ENCODE measurements around the gene TSEN2.
A peak's percentile ranks its signal among the peaks of the same experiment; 100 is the strongest.

Gene TSEN2

DNA sequence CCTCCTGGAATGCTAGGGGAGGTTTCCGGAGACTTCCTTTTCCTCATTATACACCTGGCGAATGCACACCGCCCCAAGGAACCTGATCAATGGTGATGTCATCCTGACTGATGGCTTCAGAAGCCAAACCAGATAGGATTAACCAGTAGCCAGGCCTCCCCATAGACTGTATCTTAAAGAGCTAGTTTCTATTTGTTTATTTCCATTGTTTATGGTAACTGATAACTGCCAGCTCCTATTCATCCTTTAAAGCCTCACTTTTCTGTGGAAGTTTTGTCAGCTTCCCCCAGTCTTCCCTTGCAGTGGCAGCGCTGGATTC, 61.2 kb downstream of the TSEN2 start, which contains the start of gene MKRN2OS:
TSS of gene MKRN2OS (minus strand) at position 27 of the 319 bp plus-strand sequence. CDS start 35 bp downstream, outside the sequence.
- no peak within 1 kb of the TSS for H3K4me3 ChIP-seq (ENCODE audit: low read depth, low read length)

DNA sequence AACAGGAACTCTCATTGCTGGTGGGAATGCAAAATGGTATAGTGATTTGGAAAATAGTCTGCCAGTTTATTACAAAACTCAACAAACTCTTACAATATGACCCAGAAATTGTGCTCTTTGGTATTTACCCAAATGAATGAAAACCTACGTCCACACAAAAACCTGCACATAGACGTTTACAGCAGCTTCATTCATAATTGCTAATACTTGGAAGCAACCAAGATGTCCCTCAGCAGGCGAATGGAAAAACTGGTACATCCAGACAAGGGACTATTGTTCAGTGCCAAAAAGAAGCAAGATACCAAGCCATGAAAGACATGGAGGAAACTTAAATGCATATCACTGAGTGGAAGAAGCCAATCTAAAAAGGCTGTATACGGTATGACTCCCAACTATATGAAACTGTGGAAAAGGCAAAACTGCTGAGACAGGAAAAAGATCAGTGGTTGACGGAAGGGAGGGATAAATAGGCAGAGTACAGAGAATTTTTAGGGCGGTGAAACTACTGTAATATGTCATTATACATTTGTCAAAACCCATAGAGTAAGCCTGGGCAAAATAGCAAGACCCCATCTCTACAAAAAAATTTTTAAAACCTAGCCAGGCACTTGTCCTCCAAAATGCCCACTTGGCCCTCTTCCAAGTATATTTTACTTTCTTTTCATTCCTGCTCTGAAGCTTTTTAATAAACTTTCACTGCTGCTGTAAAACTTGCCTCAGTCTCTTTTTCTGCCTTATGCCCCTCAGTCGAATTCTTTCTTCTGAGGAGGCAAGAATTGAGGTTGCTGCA, 65.9 kb downstream of the TSEN2 start:
- no peak overlapping the region for H3K4me3 ChIP-seq (ENCODE audit: low read depth, low read length)

DNA sequence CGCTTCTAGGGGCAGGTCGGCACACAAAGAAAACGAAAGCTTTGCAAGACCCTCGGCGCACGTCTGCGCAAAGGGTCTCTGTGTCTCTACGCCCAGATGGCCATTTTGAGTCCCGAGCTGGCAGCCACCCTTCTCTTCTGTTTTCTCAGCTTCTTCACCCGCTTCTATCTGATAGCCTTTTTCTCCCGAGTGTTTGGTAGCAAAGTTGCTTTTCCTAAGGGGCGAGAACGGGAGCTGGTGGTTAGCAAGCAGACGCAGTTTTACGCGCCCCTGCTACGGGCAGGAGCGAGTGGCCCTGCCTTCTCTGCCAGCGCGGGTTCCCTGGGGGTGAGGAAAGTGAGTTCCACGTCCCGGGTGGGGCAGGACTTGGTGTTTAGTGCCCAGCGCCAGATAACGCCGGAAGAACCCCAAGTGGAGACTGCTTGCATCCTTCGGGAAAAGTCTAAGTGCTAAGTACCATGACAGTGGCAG, 69.7 kb downstream of the TSEN2 start:
- peak overlapping the region; percentile 40 for H3K4me3 ChIP-seq (ENCODE audit: low read depth, low read length)

DNA sequence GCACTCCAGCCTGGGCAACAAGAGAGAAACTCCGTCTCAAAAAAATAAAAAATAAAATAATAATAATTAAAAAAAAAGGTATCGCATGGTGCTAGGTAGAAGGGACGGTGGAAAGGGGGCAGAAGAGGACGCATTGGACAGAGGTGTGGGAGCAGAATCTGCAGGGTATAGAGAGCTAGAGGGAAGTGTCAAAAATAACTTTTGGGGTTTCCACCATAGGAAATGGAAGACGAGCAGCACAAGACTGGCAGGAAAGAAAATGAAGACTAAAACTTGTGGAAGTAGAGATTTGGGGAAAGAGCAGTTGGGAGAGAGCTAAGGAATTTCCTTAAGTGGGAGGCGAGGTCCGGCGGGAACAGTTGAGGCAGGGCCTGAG, 72.0 kb downstream of the TSEN2 start:
- peak overlapping the region; percentile 79 for H3K4me3 ChIP-seq (ENCODE audit: low read depth, low read length)

DNA sequence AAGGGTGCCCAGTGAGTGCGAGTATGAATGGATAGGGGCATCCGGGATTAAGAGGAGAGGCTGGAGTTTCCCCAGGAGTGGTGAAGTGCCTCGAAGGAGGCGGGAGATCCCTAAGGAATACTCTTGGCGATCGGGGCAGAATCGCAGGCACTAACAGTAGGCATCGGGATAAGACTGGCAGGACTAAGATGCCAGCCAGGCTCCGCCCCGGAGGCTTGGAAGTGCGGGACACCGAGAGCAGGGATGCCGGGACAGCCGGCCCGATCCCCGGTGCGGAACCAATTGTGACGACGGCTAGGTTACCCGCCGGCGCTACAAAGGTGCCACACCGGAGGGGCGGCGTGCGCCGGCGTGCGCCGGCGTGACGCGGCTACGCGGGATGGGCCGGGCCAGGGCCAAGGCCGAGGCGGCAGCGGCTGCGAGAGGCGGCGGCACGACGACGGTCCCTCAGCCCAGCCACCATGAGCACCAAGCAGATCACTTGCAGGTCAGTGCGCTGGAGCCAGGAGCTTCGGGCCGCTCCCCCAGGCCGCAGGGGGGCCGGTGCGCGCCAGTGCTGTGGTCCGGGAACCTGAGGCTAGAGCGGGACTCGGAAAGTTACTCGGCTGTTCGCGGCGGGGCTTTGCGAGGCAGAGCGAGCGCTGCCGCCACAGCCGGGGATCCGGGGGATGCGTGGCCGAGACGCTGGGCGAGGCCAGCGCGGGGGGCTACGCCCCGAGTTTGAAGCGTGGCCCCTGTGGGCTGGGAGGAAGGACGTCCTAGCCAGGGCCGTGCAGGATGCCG, 72.6 kb downstream of the TSEN2 start, which contains the start of gene MKRN2:
TSS of gene MKRN2 (plus strand) at position 398 of the 783 bp plus-strand sequence. CDS start at position 462, 64 bp downstream.
- H3K4me3 ChIP-seq (ENCODE audit: low read depth, low read length) = peak within 1 kb of the TSS; percentile 79

DNA sequence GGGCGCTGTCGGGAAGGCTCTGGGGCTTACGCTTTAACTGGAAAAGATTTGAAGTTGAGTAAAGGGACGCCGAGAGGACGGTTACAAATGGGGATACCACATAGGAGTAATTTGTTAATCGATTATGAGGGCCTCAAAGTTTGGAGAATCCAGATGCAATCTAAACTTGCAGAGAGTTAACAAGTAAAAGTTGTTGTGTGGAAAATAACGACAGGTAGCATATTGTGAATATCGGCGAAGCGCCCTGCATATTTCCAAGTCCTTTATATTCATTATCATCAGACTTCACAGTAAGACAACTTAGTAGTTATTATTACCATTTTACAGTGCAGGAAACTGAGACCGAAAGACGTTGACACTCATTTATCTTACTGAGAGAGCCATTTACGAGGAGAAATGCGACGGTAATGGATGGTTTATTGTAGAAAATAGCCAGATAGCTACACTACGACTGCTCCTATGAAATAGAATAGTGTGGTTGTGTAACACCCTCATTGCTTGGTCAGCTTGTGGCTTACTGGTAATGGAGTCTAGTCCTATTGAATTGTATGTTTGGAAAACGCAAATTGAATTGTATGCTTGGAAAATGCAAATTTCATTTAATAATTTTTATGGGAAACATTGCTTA, 73.3 kb downstream of the TSEN2 start:
- H3K4me3 ChIP-seq (ENCODE audit: low read depth, low read length) = peak overlapping the region; percentile 79

DNA sequence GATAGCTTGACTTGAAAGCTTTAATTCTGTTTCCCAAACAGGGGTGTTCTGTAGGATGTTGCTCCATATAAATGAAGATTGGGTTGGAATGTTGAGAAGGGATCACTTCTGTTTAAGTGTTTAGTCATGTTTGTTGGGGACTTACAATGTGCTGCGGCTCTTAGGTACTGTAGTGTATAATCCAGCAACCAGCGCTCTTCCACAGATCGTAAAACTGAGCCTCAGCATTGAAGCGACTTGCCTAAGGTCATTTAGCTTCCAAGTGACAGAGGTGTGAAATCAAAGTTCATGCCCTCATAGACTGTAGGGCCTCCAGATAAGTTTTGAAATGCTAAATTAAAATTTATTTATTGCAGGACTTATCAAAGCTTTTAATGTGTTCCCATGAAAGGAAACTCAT, 74.4 kb downstream of the TSEN2 start:
- no peak overlapping the region for H3K4me3 ChIP-seq (ENCODE audit: low read depth, low read length)

DNA sequence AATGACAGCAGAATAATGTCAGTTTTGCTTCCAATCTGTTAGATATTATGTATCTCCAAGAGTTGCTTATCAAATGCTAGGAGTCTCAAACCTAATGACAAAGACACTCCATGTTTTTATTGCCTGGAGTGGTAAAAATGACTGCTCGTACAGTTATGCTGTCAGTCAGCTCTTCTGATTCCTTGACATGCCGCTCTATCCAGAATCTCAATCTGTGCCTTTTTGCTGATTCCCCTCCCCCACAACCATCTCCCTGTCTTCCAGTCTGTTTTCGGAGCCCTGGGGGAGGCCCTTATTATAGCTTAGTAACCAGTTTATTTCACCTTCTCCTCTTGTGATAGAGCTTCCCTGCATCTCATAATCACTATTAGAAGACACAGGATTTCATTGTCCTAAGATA, 75.2 kb downstream of the TSEN2 start:
- no peak overlapping the region for H3K4me3 ChIP-seq (ENCODE audit: low read depth, low read length)

DNA sequence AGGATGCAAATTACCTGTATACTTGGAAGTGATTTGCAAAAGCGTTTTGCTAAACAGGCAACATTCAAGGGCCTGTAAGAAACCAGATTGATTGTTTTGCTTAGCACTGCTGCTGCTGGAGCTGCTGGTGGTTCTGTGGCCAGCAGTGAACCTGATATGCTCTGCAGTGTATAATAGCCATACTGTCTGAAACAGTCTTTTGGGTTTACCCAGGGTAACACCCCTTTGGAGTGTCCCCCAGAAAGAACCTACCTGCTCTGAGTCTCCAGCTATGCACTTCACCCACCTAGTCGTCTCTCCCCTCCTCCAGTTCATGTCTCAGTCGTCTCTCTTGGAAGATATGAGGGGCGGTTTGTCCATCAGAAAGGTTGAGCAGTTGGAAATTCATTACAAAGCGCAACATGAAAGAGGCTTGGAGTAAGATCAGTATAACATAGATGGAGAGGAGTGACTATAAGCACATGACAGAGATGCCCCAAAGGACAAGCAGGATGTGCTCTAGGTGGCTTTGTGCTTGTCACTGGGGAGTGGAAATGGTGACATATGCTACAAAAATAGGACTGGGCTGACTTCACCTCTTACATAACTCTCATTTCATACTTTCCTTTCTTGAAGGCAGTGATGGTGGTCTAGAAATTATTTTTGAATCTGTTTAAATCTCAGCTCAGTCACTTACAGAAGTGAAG, 76.4 kb downstream of the TSEN2 start:
- no peak overlapping the region for H3K4me3 ChIP-seq (ENCODE audit: low read depth, low read length)

DNA sequence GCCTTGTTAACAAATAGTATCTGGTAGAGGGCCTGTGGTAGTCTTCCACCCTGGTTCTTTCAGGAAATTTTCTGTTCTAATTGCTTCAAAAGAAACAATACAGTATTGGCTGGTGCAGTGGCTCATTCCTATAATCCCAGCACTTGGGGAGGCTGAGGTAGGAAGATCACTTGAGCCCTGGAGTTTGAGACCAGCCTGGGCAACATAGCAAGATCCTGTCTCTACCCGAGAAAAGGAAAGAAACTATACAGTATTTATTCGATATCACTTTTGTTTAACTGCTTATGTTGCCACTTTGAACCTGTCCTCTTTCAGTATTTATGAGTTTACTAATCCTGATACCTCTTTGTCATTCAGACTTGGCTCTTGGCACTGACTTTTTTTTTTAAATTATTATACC, 77.1 kb downstream of the TSEN2 start:
- H3K4me3 ChIP-seq (ENCODE audit: low read depth, low read length) = no peak overlapping the region

DNA sequence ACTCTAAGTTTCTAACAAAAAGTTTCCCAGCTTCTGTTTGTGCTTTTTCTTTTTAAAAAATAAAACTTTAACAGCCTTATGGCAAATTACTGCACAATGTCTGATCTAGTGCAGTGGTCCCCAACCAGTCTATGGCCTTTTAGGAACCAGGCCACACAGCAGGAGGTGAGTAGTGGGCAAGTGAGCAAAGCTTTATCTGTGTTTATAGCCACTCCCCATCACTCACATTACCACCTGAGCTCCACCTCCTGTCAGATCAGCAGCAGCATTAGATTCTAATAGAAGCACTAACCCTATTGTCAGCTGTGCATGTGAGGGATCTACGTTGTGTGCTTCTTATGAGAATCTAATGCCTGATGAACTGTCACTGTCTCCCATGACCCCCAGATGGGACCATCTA, 78.2 kb downstream of the TSEN2 start:
- H3K4me3 ChIP-seq (ENCODE audit: low read depth, low read length) = no peak overlapping the region

DNA sequence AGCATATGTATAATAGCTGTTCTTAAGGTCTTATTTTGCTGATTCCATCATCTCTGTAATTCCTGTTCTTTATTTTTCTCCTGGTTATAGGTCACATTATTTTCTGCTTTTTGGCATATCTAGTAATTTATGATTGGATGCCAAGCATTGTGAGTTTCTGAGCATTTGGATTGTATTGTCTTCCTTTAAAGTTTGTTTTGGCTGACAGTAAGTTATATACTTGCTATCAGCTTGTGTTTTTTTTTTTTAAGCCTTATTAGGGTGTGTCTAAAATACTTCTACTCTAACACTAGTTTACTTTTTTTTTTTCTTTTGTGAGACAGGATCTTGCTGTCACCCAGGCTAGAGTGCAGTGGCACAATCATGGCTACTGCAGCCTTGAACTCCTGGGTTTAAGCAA, 82.7 kb downstream of the TSEN2 start:
- no peak overlapping the region for H3K4me3 ChIP-seq (ENCODE audit: low read depth, low read length)

DNA sequence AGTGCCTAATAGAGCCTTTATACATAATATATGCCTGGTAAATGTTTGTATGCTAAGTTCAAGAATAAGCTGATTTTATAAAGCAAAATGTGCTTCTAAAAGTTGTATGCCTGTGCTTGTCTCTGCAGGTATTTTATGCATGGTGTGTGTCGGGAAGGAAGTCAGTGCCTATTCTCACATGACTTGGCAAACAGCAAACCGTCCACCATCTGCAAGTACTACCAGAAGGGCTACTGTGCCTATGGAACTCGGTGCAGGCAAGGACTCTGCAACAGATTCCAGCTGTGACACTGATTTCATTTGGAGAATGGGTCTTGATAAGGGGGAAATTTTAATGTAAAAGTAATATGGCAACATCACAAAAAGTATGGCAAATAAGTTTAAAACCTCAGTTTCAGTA, 84.5 kb downstream of the TSEN2 start:
- H3K4me3 ChIP-seq (ENCODE audit: low read depth, low read length) = no peak overlapping the region

DNA sequence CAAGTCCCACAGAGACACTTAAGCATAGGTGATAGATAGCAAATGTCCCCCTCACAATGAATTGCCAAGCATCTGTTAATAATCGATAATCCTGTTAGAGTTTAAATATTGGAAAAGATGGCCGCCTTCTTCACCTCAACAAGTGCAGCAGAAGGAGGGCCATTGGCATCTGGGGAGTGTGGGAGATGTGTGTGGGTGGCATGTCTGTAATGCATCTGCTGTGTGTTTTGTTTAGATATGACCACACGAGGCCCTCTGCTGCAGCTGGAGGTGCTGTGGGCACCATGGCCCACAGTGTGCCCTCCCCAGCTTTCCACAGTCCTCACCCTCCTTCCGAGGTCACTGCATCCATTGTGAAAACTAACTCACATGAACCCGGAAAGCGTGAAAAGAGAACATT, 85.6 kb downstream of the TSEN2 start:
- H3K4me3 ChIP-seq (ENCODE audit: low read depth, low read length) = no peak overlapping the region

DNA sequence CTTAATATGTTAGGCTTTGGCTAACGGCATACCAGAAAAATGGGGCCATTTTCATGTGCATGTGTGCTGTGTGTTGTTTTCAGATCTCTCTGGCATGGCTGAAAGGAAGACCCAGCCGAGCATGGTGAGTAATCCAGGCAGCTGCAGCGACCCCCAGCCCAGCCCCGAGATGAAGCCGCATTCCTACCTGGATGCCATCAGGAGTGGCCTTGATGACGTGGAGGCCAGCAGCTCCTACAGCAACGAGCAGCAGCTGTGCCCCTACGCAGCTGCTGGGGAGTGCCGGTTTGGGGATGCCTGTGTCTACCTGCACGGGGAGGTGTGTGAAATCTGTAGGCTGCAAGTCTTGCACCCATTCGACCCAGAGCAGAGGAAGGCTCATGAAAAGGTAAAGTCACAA, 87.7 kb downstream of the TSEN2 start:
- H3K4me3 ChIP-seq (ENCODE audit: low read depth, low read length) = no peak overlapping the region

DNA sequence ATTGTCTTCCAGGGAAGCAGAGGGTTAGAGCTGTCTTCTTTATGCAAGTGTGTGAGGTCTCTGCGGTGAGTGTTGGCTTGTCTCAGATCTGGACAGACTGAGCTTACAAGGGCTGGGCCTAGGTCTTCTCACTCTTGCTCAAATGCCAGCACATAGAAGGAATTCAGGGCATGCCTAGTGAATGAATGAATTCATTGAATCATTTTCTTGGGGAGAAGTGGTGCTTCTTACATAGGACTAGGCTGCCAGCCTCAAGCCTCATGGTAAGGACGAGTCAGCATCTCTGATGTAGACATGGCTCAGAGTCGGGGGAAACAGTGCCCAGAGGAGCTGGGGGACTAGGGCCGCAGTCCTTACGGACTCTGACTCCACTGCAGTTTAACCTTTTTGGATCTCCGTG, 89.9 kb downstream of the TSEN2 start:
- no peak overlapping the region for H3K4me3 ChIP-seq (ENCODE audit: low read depth, low read length)

DNA sequence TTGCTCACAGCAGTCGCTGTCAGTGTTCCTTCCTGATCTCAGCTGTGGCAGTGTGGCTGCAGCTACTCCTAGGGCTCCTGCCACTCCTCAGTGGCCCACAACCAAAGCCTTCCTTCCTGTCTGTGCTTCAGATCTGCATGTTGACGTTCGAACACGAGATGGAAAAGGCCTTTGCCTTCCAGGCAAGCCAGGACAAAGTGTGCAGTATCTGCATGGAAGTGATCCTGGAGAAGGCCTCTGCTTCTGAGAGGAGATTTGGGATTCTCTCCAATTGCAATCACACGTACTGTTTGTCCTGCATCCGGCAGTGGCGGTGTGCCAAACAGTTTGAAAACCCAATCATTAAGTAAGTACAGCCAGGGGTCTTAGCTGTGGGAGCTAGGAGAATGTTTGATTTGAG, 90.4 kb downstream of the TSEN2 start:
- no peak overlapping the region for H3K4me3 ChIP-seq (ENCODE audit: low read depth, low read length)

DNA sequence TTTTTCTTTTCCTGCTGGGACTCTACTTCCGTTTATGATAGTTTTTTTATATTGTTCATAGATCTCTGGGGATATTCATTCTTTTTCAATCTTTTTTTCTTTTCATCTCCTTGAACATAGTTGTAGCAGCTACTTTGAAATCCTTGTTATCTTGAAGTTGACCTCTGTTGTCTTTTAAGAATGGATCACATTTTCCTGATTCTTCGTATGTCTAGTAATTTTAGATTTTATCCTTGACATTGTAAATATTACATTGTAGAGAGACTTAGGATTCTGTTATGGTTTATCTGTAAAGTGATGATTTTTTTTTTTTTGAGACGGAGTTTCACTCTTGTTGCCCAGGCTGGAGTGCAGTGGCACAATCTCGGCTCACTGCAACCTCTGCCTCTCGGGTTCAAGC, 93.1 kb downstream of the TSEN2 start:
- no peak overlapping the region for H3K4me3 ChIP-seq (ENCODE audit: low read depth, low read length)

DNA sequence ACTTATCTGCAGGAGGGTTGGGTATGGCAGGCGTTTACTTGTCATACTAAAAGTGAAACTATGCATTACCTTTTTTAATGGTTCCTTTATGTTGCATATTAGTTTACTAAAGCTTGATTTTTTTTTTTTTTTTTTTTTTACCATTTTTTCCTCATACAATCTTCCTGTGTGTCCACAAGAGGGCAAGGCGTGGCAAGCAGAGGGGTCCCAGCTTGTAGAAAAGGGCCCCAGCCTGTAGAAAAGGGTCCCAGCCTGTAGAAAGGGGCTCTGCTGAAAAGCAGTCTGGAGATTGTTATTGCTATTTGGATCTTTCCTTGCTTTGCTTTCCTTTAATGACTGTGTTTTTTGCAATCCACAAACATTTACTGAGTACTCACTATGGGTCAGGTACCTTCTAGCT, 94.5 kb downstream of the TSEN2 start:
- H3K4me3 ChIP-seq (ENCODE audit: low read depth, low read length) = no peak overlapping the region

DNA sequence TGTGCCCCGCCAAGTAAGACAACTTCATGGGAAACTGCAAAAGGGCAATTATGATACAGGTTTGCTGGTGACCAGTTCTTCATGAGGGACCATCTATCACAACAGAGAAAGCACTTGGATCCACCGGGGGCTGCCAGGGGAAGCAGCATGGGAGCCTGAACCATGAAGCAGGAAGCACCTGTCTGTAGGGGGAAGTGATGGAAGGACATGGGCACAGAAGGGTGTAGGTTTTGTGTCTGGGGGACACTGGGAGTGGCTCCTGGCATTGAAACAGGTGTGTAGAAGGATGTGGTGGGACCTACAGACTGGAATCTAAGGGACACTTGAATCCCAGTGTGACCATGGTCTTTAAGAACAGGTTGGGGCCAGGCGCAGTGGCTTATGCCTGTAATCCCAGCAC, 95.2 kb downstream of the TSEN2 start:
- H3K4me3 ChIP-seq (ENCODE audit: low read depth, low read length) = no peak overlapping the region

DNA sequence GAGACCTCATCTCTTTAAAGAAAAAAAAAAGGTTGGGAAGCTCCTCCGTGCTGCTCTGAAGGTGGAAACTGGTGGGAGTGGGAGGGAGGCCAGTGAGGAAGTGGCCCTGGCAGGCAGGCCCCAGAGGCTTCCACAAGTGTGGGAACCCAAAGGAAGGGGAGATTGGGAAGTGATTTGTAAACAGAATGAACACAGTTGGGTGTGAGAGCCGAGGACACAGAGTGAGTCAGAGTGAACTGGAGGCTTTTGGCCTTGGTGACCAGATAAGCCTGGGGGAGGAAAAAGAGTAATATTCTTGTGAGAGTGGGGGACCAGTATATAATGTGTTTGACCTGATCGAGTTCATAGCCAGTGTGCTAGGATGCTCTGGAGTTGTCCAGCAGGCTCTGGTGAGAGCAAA, 95.6 kb downstream of the TSEN2 start:
- no peak overlapping the region for H3K4me3 ChIP-seq (ENCODE audit: low read depth, low read length)

All from iPS-11a (cell line).